HG03520 (cell line): ENCODE results near the gene NUDT22.

Experiments used
- ATAC-seq: cut with Tn5 transposase; IDR thresholded peaks from one replicate; pipeline ENCODE4 v1.9.1; 2021; ENCODE audit warnings: mild to moderate bottlenecking, moderate library complexity; ENCODE audit not compliant: unreplicated experiment

NUDT22 gene, protein sequence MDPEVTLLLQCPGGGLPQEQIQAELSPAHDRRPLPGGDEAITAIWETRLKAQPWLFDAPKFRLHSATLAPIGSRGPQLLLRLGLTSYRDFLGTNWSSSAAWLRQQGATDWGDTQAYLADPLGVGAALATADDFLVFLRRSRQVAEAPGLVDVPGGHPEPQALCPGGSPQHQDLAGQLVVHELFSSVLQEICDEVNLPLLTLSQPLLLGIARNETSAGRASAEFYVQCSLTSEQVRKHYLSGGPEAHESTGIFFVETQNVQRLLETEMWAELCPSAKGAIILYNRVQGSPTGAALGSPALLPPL

GRCh38 chr11:64225608-64226506, at the start of gene NUDT22, which contains the start of gene TRPT1:
Gene NUDT22 (plus strand): TSS chr11:64226274. CDS start chr11:64226653, 379 bp downstream.
Gene TRPT1 (minus strand): TSS chr11:64226186. CDS start chr11:64225860, 326 bp downstream.
- ATAC-seq: peak; percentile 40

DNA sequence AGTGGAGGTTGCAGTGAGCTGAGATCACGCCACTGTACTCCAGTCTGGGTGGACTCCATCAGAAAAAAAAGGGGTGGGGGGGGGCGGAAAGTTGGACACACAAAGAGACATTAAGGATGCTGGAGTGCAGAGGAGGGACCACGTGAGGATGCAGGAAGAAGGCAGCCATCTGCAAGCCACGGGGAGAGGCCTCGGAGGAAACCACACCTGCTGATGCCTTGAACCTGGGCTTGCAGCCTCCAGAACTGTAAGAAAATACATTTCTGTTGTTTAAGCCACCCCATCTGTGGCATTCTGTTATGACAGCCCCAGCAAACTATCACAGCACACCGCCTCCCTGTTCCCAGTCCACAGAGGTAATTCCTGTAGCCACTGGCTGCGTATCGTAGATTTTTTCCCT, 49.3 kb upstream of the NUDT22 start:
- ATAC-seq: no peak

DNA sequence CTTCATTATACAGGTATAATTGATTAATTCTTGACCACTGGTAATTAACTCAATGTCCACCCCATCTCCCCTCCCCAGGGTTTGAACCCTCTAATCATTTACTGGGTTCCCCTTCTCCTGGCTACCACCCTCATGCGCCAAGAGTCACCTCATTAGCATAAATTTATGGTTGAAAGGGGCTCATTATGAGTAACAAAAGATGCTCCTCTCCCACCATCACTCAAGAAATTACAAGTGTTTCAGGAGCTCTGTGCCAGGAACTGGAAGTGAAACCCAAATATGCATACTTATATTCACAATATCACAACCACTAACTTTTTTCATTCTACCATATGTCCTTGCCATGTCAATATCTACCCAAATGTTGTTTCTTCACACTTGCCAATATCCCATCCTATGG, 47.9 kb upstream of the NUDT22 start:
- ATAC-seq: no peak

DNA sequence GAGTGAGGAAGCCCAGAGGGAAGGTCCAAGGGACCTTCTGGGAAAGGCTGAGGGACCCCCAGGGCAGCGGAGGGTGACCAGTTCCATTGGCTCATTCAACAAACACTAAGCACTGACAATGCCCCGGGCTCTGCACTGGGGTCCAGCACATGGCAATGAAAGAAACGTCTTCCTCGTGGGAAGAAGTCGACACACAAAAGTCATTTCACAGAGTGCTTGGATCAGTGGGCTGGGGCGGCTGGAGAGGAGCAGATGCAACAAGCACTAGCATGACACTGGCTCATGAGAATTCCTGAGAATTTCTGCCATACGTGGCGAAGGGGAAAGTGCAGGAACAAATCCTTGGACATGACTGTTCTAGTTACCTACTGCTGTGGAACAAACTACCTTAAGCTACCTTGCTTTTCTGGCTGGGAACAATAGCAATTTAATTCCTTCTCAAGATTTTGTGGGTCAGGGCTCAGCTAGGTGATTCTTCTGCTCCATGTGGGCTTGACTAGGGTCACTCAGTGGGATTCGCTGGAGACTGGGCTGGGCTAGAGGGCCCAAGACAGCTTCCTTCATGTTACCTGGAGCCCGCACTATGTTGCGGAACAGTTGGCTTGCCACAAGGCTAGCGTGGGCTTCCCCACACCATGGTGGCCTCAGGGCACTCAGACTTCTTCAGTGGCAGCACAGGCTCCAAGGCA, 47.0 kb upstream of the NUDT22 start:
- no peak for ATAC-seq

DNA sequence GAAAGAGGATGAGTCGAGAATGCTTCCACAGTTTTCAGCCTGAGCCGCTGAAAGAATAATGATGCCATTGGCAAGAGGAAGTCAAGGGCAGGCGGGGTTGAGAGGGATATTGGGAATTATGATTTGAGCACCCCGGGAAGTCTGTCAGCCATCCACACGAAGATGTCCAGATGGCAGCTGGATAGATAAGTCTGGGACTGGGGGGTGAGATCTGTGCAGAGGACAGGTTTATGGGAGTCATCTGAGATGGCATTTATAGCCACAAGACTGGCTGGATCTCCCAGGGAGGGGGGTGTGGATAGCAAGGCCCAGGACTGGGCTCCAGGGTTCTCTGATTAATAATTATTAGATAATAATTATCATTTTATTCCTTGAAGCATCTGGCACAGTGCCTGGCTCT, 45.2 kb upstream of the NUDT22 start:
- no peak for ATAC-seq

DNA sequence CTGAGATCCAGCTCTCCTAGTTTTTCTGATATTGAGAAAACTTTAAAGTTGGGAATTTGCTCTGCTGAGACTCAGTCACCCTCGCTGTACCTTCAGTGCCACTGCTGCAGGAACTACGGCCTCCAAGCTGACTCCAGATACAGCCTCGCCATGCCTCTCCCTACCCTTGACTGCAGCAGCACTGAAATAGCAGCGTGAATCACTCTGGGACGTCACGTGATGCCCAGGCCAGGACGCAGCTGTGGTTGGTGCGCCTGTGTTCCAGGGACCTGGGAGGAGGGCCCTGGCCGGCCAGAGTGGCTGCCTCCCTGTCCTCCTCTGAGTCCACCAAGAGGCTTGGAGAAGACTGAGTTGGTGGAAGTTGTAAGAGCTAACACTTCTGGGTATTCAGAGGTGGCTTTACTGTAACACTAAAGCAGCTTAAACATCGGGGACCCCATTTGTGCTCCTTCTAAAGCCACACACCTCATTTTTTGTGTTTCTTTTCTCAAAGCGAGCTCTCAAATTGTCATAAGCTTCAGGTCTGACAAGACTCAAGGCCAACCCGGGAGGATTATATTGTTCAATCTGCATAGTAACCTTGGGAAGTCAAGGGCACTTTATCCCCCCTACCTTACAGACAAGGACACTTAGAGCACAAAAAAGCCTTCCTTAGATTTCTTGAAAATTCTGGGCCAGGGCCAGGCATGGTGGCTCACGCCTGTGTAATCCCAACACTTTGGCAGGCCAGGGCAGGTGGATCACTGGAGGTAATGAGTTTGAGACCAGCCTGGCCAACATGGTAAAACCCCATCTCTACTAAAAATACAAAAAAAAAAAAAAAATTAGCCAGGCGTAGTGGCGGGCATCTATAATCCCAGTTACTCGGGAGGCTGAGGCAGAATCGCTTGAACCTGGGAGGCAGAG, 44.3 kb upstream of the NUDT22 start:
- ATAC-seq: no peak

GRCh38 chr11:64183890-64184289, 42.2 kb upstream of the NUDT22 start:
- no peak for ATAC-seq

DNA sequence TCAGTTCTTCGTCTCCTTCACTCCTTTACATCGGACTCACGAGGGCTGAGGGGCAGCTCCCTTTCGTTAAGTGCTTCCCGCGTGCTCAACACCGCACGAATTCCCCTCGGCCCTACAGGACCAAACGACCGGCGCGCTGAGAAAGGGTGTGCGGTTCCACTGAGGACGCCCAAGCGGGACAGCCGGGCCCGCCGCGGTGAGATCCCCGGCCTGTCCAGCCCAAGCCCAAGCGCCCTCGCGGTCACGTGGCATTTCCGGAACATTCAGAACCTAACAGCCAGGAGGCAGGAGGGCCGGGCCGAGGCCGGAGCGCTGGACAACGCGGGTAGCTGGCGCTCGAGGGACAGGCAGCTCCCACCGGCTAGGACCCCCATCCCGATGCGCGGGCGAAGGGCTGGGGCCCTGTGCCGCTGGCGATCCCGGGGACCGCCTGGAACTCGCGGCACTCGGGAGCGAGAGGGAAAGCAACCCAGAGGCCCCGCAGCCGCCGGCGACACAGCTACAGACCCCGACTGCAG, 40.8 kb upstream of the NUDT22 start:
- ATAC-seq: no peak

- peak; percentile 88 for ATAC-seq
Observed at GRCh38 chr11:64185693-64186491, 40.2 kb upstream of the NUDT22 start, which contains the start of gene STIP1. Gene STIP1 (plus strand): TSS chr11:64186171. CDS start chr11:64186262, 91 bp downstream.

DNA sequence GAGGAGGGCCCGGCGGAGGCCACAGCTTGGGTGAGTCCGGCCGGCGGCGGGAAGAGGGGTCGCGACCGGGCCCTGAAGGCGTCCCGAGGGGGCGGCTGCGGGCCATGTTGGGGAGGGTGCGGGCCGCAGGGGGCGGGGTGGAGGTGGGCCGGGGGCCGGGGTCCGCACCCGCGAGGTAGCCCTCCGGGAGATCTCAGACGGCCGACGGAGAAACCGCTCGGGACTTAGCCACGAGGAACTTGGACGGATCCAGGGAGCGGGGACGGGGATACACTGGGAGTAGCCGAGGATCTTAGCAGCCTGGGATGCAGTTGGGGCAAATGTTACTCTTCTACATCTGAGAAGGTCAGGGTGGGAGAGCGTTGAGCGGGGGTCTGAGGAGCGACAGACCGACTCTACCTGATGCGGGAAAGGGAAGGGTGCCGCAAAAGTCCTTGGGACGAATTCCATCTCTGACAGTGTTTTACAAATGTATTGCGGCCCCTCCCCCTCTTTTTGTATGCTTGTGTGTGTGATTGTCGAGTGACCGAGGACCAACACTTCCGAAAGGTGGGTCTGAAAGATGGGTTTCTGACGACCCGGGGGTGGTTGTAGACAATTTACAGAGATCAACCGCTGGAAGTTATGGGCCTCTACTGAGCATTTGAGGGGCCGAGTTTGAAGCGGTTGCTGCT, 39.4 kb upstream of the NUDT22 start:
- ATAC-seq: no peak

DNA sequence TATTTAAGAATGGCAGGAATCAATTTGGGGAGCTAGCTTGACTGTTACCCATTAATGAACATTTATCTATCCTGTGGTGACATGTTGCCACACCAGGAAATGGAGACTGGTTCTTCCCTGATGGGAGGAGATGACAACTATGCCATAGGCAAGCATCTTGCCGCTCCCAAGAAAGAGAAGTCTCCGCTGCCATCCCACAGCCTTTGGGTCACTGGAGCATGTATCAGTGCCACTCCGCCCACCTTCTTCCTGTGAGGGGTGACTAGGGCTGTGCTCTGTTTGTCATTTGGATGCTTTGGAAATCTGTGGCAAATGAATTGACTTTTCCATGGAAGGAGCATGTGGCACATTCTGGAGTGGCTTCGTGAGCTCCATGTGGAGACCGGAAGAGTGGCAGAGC, 33.6 kb upstream of the NUDT22 start:
- ATAC-seq: no peak

DNA sequence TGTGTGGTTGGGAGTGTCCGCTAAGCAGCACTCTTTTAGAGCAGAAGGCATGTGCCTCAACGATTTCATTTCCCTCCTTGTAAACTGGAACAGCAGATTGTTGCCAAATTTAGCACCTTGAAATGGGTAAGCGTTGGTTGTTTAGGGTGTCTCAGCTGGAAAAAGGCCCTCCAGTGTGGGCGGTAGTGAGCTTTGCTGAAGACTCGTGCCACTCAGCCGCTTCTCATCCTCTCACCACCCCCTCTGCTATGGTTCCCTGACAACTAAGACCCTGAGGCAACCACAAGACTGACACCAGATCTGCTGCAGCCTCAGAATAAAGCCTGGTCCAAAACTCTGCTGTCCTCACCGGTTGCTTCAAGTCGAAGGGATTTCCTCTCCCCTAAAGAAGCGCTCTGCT, 29.4 kb upstream of the NUDT22 start:
- ATAC-seq: no peak

- ATAC-seq: no peak
Observed at GRCh38 chr11:64198511-64198910, 27.6 kb upstream of the NUDT22 start.

DNA sequence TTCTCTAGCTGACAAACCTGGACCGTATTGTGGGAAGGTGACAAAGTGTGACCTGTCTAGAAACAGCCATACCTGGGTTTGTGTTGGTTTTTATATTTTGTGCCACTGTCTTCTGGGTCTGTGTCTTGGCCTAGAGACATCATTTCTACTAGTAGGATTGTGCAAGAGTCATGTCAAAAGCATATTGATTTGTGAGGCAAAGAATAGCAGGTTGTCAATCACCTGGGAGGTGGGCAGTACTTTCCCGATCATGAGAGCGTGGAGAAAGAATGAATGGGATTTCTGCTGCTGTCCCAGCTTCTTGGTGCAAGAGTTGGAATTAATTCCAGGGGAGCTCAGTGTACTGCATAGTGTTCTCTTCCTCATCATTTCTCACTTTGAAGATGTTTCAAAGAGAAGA, 24.5 kb upstream of the NUDT22 start:
- no peak for ATAC-seq

DNA sequence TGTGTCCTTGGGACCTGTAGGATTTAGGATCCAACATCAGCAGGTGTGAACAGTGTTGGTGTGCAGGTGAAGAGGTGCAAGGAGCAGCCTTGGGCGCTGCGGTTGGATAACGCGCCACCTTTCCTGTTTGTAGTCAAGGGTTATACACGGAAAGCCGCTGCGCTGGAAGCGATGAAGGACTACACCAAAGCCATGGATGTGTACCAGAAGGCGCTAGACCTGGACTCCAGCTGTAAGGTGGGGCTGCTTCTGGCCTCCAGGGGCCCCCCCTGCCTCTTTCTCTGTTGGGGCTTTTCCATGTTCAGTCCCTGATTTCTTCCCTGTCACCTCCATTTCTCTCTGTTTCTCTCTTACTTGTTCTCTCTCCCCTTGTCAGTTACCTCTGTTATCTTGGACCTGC, 23.1 kb upstream of the NUDT22 start:
- no peak for ATAC-seq

DNA sequence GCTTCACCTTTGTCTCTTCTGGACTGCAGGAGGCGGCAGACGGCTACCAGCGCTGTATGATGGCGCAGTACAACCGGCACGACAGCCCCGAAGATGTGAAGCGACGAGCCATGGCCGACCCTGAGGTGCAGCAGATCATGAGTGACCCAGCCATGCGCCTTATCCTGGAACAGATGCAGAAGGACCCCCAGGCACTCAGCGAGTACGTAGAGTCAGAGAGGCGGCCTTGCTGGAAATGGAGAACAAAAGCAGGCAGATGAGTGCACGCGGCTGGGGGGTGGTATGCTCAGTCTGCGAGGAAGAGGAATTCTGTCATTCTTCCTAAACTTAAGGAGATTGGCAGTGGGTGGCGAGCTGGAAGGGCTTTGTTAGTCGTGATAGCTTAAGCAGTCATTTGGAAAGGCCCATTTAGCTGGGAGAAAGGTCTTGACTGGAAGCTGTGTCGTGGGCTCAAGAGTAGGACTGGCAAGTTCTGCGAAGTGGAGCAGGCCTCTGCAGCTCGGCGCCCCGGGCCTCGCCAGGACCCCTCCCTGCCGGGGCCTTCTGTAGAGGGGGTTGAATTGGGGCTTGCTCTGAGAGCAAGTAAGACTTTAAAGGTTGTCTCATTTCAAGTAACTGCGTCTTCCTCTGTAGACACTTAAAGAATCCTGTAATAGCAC, 22.5 kb upstream of the NUDT22 start:
- ATAC-seq: no peak

DNA sequence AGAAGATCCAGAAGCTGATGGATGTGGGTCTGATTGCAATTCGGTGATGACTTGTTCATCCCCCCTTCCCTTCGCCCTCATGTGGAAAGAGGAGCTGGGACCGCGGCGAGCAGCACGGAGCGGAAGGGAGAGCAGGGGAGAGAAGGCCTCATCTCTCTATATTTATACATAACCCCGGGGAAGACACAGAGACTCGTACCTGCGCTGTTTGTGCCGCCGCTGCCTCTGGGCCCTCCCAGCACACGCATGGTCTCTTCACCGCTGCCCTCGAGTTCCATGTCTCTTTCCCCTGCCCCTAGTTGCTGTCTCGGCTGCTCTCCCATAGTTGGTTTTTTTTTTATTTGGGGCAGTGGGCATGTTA, 22.0 kb upstream of the NUDT22 start:
- ATAC-seq: no peak

DNA sequence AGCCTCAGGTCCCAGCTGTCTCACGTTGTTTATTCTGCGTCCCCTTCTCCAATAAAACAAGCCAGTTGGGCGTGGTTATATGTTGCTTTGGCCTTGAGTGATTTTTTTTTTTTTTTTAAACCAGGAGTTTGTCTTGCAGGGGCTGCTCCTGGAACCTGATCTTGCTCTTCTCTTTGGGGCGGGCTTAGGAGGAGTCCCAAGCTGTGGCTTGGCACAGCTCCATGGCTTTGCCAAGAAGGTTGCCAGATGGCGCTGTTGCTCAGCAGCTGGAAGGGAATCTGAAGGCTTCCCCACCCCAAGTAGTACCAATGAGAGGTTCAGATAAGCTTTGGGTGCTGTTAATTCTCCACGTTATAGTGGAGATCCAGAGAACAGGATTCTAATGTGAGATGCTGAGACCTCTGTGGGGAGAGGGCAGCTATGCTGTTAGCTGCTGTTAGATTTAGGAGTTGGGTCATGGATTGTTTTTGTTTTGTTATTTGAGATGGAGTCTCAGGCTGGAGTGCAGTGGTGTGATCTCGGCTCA, 21.5 kb upstream of the NUDT22 start:
- no peak for ATAC-seq
